Prostate gland (tissue), 2 donors: ENCODE measurements around the gene ANKRD44.

ENCODE experiments used
- CTCF ChIP-seq, 4 experiments: fragments of 200-600 bp in 2 of 4; fragments of 450-650 bp in 2 of 4; sonication (generic) in 2 of 4; IDR thresholded peaks; 1 replicate in 3 of 4; 2 replicates in 1 of 4; pipeline ENCODE4 v1.5.1; 2016 to 2019; ENCODE audit warnings: antibody characterized with exemption in 4 of 4, mild to moderate bottlenecking in 2 of 4, moderate library complexity in 2 of 4
- POLR2A ChIP-seq: fragments of 450-650 bp; IDR thresholded peaks from one replicate; pipeline ENCODE4 v1.6.1; 2016; ENCODE audit warnings: antibody characterized with exemption, mild to moderate bottlenecking
- POLR2AphosphoS5 ChIP-seq: sonication (generic); formaldehyde crosslinking; IDR thresholded peaks from one replicate; pipeline ENCODE4 v1.6.1; 2017; ENCODE audit warnings: antibody characterized with exemption

DNA sequence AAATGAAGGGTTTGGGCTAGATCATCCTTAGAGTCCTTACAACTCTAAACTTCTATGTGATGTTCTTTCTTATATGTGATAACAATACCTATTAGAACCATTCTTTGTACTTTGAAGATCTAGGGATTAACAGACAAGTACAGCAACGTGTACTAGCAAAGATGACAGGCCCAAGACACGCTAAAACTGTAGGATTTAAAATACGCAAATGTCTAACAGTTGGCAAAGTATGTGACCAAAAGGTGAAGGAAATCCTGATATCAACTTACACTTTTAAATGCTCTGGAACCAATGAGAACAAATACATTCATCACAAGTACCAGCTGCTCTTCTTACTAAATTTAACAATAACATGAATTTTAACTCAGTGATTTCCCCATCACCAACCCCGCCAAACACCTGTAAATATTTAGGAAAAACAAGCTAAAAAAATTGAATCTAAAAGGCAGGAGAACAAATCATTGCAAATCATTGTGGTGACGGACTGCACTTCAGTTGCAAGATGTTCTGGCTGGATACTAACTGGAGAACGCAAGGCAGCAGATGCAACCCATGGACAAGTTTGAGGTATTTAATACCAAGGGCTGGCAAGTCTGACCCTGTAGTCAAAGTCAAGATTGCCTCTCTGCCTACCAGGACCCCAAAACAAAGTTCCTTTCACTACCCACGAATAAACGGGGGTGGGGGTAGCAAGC is 1.4 kb downstream of the ANKRD44 start:
- TF ChIP-seq CTCF (IDR thresholded peaks at IDR 0.05): no peak
- no peak for TF ChIP-seq POLR2AphosphoS5
- TF ChIP-seq POLR2A: no peak
